Astrocyte (in vitro differentiated cells and primary cell): ENCODE results near the gene KRT86. TPM values are rescaled to one million over a fixed set of nuclear protein-coding genes. Genes with fewer than 3 reads are reported as not detected.
"Not testable (repeated sequence)": the region's sequence is repeated elsewhere in the genome, so short reads cannot be mapped to it uniquely, and the experiment has no call there.

Experiments
- DNase-seq: peaks from one replicate; pipeline ENCODE4 v3.0.0-alpha.2; 2010; ENCODE audit warnings: low read depth
- FAIRE-seq: peaks from 2 replicates; lab custom pipeline; 2011; peaks lifted over from hg19 to GRCh38; lab: Jason Lieb, UNC
- H2AFZ ChIP-seq: 2 replicates; pipeline ENCODE4 v1.6.0; 2012; ENCODE audit warnings: low read depth, low read length, inconsistent platforms
- H3K27ac ChIP-seq: 2 replicates; pipeline ENCODE4 v1.5.1; 2011; ENCODE audit warnings: low read depth, low read length, inconsistent platforms
- H3K27me3 ChIP-seq: 2 replicates; pipeline ENCODE4 v1.6.0; 2011; ENCODE audit warnings: low read length, inconsistent platforms; ENCODE audit not compliant: insufficient read depth
- H3K36me3 ChIP-seq: 2 replicates; pipeline ENCODE4 v1.5.1; 2011; ENCODE audit warnings: low read length, inconsistent platforms; ENCODE audit not compliant: insufficient read depth
- H3K4me1 ChIP-seq: 2 replicates; pipeline ENCODE4 v1.5.1; 2011; ENCODE audit warnings: low read length, inconsistent platforms; ENCODE audit not compliant: insufficient read depth
- H3K4me2 ChIP-seq: 2 replicates; pipeline ENCODE4 v1.6.0; 2012; ENCODE audit warnings: low read length, inconsistent platforms
- H3K4me3 ChIP-seq: 2 replicates; pipeline ENCODE4 v1.5.1; 2011; ENCODE audit warnings: low read depth, mild to moderate bottlenecking, low read length, inconsistent platforms; ENCODE audit not compliant: insufficient read depth
- H3K79me2 ChIP-seq: 2 replicates; pipeline ENCODE4 v1.6.0; 2012; ENCODE audit warnings: mild to moderate bottlenecking, low read length, inconsistent platforms; ENCODE audit not compliant: insufficient read depth
- H3K9ac ChIP-seq: 2 replicates; pipeline ENCODE4 v1.6.0; 2012; ENCODE audit warnings: mild to moderate bottlenecking, low read length, inconsistent platforms
- H3K9me3 ChIP-seq: 2 replicates; pipeline ENCODE4 v1.5.1; 2012; ENCODE audit warnings: low read depth, mild to moderate bottlenecking, low read length, inconsistent platforms; ENCODE audit not compliant: insufficient read depth
- H4K20me1 ChIP-seq: 2 replicates; pipeline ENCODE4 v1.6.0; 2012; ENCODE audit warnings: low read length, inconsistent platforms; ENCODE audit not compliant: insufficient read depth
- H3K27ac Mint-ChIP-seq: one replicate; pipeline ENCODE4 v1.8.0; 2021; ENCODE audit warnings: mild to moderate bottlenecking, mixed read lengths; ENCODE audit not compliant: unreplicated experiment
- H3K27me3 Mint-ChIP-seq: one replicate; pipeline ENCODE4 v1.8.0; 2021; ENCODE audit warnings: low read depth, mixed read lengths; ENCODE audit not compliant: unreplicated experiment
- H3K36me3 Mint-ChIP-seq: one replicate; pipeline ENCODE4 v1.8.0; 2021; ENCODE audit warnings: low read depth, mixed read lengths; ENCODE audit not compliant: unreplicated experiment
- H3K4me1 Mint-ChIP-seq: one replicate; pipeline ENCODE4 v1.8.0; 2021; ENCODE audit warnings: low read depth, mixed read lengths; ENCODE audit not compliant: unreplicated experiment
- H3K4me3 Mint-ChIP-seq: one replicate; pipeline ENCODE4 v1.8.0; 2021; ENCODE audit warnings: mild to moderate bottlenecking, moderate library complexity, mixed read lengths; ENCODE audit not compliant: unreplicated experiment
- H3K9me3 Mint-ChIP-seq: one replicate; pipeline ENCODE4 v1.8.0; 2021; ENCODE audit warnings: mild to moderate bottlenecking, mixed read lengths; ENCODE audit not compliant: unreplicated experiment
- EZH2 ChIP-seq: IDR thresholded peaks from 2 replicates; pipeline ENCODE4 v1.6.1; 2012; ENCODE audit warnings: mild to moderate bottlenecking, low read length, inconsistent platforms; ENCODE audit not compliant: insufficient read depth
- total RNA-seq: library from RNA; stranded (reverse); gene quantifications from 2 replicates; pipeline ENCODE4 v1.2.1, GENCODE V29; 2021
- TF ChIP-seq, protein P1 (sequence below): IDR thresholded peaks from 2 replicates; pipeline ENCODE4 v1.5.1; 2011; ENCODE audit warnings: low read depth, mild to moderate bottlenecking, inconsistent platforms, low read length, moderate library complexity; ENCODE audit not compliant: insufficient read depth

KRT86 gene
- total RNA-seq, 1 donor from 2014 or later = 0.43 TPM

GRCh38 chr12:52342781-52343490 is 68.5 kb downstream of the KRT86 start:
- no peak overlapping the region for H3K9ac ChIP-seq
- H3K4me3 Mint-ChIP-seq = no peak overlapping the region
- no peaks in the 10 kb centered on the region for H3K79me2 ChIP-seq
- no peaks in the 10 kb centered on the region for H3K36me3 ChIP-seq
- H2AFZ ChIP-seq = no peak overlapping the region
- peaks cover 9% of the 10 kb centered on the region for H3K4me1 Mint-ChIP-seq
- H3K27ac Mint-ChIP-seq = no peak overlapping the region
- FAIRE-seq (no peak), DNase-seq (no peak)
- H3K27me3 ChIP-seq = peaks cover 2% of the 10 kb centered on the region
- no peak overlapping the region for H3K4me2 ChIP-seq
- peaks cover 52% of the 10 kb centered on the region for H3K27me3 Mint-ChIP-seq
- H3K9me3 Mint-ChIP-seq = peaks cover 11% of the 10 kb centered on the region
- H3K27ac ChIP-seq = no peak overlapping the region
- no peak for TF ChIP-seq EZH2
- TF ChIP-seq, protein P1, sequence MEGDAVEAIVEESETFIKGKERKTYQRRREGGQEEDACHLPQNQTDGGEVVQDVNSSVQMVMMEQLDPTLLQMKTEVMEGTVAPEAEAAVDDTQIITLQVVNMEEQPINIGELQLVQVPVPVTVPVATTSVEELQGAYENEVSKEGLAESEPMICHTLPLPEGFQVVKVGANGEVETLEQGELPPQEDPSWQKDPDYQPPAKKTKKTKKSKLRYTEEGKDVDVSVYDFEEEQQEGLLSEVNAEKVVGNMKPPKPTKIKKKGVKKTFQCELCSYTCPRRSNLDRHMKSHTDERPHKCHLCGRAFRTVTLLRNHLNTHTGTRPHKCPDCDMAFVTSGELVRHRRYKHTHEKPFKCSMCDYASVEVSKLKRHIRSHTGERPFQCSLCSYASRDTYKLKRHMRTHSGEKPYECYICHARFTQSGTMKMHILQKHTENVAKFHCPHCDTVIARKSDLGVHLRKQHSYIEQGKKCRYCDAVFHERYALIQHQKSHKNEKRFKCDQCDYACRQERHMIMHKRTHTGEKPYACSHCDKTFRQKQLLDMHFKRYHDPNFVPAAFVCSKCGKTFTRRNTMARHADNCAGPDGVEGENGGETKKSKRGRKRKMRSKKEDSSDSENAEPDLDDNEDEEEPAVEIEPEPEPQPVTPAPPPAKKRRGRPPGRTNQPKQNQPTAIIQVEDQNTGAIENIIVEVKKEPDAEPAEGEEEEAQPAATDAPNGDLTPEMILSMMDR = no peak
- H3K4me3 ChIP-seq = no peak overlapping the region
- H4K20me1 ChIP-seq = no peaks in the 10 kb centered on the region
- peaks cover 2% of the 10 kb centered on the region for H3K36me3 Mint-ChIP-seq
- no peaks in the 10 kb centered on the region for H3K4me1 ChIP-seq
- no peaks in the 10 kb centered on the region for H3K9me3 ChIP-seq

GRCh38 chr12:52343550-52343949 is 69.1 kb downstream of the KRT86 start:
- Histone ChIP-seq H4K20me1 (no peaks in the 10 kb centered on the region), H3K4me2 (no peak overlapping the region), H3K27ac (no peak overlapping the region), H3K4me3 (no peak overlapping the region), H3K79me2 (no peaks in the 10 kb centered on the region), H3K27me3 (peaks cover 2% of the 10 kb centered on the region), H3K9ac (no peak overlapping the region), H3K4me1 (no peaks in the 10 kb centered on the region), H3K36me3 (no peaks in the 10 kb centered on the region), H3K9me3 (no peaks in the 10 kb centered on the region), H2AFZ (no peak overlapping the region)
- DNase-seq (no peak), FAIRE-seq (no peak)
- Mint-ChIP-seq H3K36me3 (peaks cover 2% of the 10 kb centered on the region), H3K27me3 (peaks cover 57% of the 10 kb centered on the region), H3K9me3 (peaks cover 11% of the 10 kb centered on the region), H3K4me3 (no peak overlapping the region), H3K4me1 (peaks cover 7% of the 10 kb centered on the region), H3K27ac (no peak overlapping the region)
- TF ChIP-seq, protein P1 = no peak
- no peak for TF ChIP-seq EZH2

DNA sequence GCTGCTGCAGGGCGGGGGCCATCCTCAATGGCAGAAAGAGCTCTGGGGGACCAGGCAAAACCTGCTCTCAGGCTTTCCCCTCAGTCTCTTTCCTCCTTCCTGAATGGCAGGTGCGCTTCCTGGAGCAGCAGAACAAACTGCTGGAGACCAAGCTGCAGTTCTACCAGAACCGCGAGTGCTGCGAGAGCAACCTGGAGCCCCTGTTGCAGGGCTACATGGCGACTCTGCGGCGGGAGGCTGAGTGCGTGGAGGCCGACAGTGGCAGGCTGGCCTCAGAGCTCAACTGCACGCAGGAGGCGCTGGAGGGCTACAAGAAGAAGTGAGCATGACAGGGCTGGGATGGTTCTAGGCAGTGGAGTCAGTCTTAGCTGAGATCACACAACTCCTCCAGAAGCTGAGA is 69.7 kb downstream of the KRT86 start:
- TF ChIP-seq EZH2 = no peak
- TF ChIP-seq, protein P1 = no peak
- no peak for FAIRE-seq
- no peak overlapping the region for H3K4me2 ChIP-seq

DNA sequence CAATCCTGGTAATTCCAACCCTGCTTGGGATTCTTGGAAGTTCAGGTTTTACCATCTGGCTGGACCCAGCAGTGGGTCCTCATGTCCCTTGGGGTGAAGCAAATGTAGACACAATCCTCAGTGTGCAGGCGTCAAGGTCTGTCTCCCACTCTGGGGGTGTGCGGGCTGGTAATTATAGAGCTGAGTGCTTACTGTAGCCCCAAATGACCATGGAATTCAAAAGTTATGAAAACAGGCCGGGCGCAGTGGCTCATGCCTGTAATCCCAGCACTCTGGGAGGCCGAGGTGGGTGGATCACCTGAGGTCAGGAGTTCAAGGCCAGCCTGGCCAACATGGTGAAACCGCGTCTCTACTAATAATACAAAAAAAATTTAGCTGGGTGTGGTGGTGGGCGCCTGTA is 70.6 kb downstream of the KRT86 start:
- not testable (repeated sequence) for H4K20me1 ChIP-seq, H3K27me3 ChIP-seq, H3K4me1 ChIP-seq, H3K4me3 ChIP-seq, H3K36me3 Mint-ChIP-seq, H3K4me3 Mint-ChIP-seq, H2AFZ ChIP-seq, H3K27ac ChIP-seq, H3K79me2 ChIP-seq, H3K27ac Mint-ChIP-seq, H3K4me2 ChIP-seq, FAIRE-seq, H3K9me3 ChIP-seq, H3K9ac ChIP-seq, H3K4me1 Mint-ChIP-seq, DNase-seq, H3K36me3 ChIP-seq
- H3K27me3 Mint-ChIP-seq = peaks cover 56% of the 10 kb centered on the region
- H3K9me3 Mint-ChIP-seq = peaks cover 11% of the 10 kb centered on the region

More for the DNA sequence above, 69.7 kb downstream of the KRT86 start:
- DNase-seq = no peak
- Histone ChIP-seq H3K9me3 (no peaks in the 10 kb centered on the region), H3K27ac (no peak overlapping the region), H2AFZ (no peak overlapping the region), H3K4me1 (no peaks in the 10 kb centered on the region), H3K27me3 (peaks cover 2% of the 10 kb centered on the region), H3K36me3 (no peaks in the 10 kb centered on the region), H3K79me2 (no peaks in the 10 kb centered on the region), H3K9ac (no peak overlapping the region), H4K20me1 (no peaks in the 10 kb centered on the region), H3K4me3 (no peak overlapping the region)
- peaks cover 11% of the 10 kb centered on the region for H3K9me3 Mint-ChIP-seq
- H3K36me3 Mint-ChIP-seq = peaks cover 2% of the 10 kb centered on the region
- H3K4me3 Mint-ChIP-seq = no peak overlapping the region
- H3K27ac Mint-ChIP-seq = no peak overlapping the region
- peaks cover 56% of the 10 kb centered on the region for H3K27me3 Mint-ChIP-seq
- peaks cover 3% of the 10 kb centered on the region for H3K4me1 Mint-ChIP-seq
